ENCODE measurements around the gene NUDT21. TPM values are rescaled to one million over a fixed set of nuclear protein-coding genes. Genes with fewer than 3 reads are reported as not detected.

The NUDT21 gene
- total and polyA plus RNA-seq, 10 of the 15 experiments (the other 5 are each of a cell fraction or from before 2014, with no cell fraction given), result 70.1 to 229 (median 127) TPM

DNA sequence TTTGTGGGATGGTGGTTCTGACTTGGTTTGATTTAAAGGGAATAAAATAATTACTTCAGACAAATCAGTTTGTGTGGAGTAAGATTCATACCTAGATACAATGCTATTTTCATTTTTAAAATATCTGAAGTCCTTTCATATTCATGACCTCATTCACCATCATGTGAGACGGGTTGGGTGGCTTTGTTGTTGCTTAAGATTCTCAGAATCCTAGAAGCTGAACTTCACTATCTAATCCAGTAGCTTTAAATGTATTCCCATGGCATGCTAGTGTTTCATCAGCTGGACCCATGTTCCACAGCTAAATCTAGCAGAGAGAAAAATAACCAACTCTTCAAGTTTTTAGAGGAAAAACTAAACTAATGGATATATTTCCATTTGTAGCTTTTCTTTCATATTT is 23.0 kb downstream of the NUDT21 start:
- H2AFZ ChIP-seq (ENCODE audit: control insufficient read depth, low read depth, low read length), result no peak overlapping the region
- 28% methylated on average over 1 of the region's 1 CpG for WGBS (ENCODE audit: insufficient coverage, insufficient replicate concordance, low lambda C conversion rate, missing lambda C conversion rate)
- SMC1A ChIA-PET (ENCODE audit: uncharacterized antibody, unreplicated experiment), result interaction anchor here (1.0 to 1.3 kb wide), 3 partner anchors 23 to 42 kb away, joined by 3 to 4 read pairs (median 3); partner anchors contain the start of genes NUDT21 and OGFOD1
- no peak overlapping the region for H3K4me3 ChIP-seq
- no peaks in the 10 kb centered on the region for H3K9me3 ChIP-seq (replicated peaks; ENCODE audit: control insufficient read depth, insufficient read depth, low read length)
- TF ChIP-seq, protein P1, sequence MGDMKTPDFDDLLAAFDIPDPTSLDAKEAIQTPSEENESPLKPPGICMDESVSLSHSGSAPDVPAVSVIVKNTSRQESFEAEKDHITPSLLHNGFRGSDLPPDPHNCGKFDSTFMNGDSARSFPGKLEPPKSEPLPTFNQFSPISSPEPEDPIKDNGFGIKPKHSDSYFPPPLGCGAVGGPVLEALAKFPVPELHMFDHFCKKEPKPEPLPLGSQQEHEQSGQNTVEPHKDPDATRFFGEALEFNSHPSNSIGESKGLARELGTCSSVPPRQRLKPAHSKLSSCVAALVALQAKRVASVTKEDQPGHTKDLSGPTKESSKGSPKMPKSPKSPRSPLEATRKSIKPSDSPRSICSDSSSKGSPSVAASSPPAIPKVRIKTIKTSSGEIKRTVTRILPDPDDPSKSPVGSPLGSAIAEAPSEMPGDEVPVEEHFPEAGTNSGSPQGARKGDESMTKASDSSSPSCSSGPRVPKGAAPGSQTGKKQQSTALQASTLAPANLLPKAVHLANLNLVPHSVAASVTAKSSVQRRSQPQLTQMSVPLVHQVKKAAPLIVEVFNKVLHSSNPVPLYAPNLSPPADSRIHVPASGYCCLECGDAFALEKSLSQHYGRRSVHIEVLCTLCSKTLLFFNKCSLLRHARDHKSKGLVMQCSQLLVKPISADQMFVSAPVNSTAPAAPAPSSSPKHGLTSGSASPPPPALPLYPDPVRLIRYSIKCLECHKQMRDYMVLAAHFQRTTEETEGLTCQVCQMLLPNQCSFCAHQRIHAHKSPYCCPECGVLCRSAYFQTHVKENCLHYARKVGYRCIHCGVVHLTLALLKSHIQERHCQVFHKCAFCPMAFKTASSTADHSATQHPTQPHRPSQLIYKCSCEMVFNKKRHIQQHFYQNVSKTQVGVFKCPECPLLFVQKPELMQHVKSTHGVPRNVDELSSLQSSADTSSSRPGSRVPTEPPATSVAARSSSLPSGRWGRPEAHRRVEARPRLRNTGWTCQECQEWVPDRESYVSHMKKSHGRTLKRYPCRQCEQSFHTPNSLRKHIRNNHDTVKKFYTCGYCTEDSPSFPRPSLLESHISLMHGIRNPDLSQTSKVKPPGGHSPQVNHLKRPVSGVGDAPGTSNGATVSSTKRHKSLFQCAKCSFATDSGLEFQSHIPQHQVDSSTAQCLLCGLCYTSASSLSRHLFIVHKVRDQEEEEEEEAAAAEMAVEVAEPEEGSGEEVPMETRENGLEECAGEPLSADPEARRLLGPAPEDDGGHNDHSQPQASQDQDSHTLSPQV (IDR thresholded peaks at IDR 0.05), result no peak
- no peak for TF ChIP-seq CHD4 (IDR thresholded peaks at IDR 0.05)
- TF ChIP-seq FOS (IDR thresholded peaks at IDR 0.05; ENCODE audit: borderline replicate concordance, extremely low read depth, insufficient read length), result no peak
- no peak for TF ChIP-seq USF2 (IDR thresholded peaks at IDR 0.05; ENCODE audit: borderline replicate concordance, low read depth, low read length)
- TF ChIP-seq BMI1 (IDR thresholded peaks at IDR 0.05; ENCODE audit: borderline replicate concordance), result no peak
- TF ChIP-seq NR2C1 (IDR thresholded peaks at IDR 0.05), result no peak
- no peak for TF ChIP-seq TCF12 (IDR thresholded peaks at IDR 0.05; ENCODE audit: low read depth, low read length)
- no peak for TF ChIP-seq ETV6 (conservative IDR thresholded peaks at IDR 0.05 in 1 of 2, IDR thresholded peaks at IDR 0.05 in 1 of 2; ENCODE audit: borderline replicate concordance in 1 of 2, low read depth in 1 of 2)
- TF ChIP-seq SRF (IDR thresholded peaks at IDR 0.05; ENCODE audit: low read depth in 2 of 2, low read length in 2 of 2), result no peak
- TF ChIP-seq, protein P2, sequence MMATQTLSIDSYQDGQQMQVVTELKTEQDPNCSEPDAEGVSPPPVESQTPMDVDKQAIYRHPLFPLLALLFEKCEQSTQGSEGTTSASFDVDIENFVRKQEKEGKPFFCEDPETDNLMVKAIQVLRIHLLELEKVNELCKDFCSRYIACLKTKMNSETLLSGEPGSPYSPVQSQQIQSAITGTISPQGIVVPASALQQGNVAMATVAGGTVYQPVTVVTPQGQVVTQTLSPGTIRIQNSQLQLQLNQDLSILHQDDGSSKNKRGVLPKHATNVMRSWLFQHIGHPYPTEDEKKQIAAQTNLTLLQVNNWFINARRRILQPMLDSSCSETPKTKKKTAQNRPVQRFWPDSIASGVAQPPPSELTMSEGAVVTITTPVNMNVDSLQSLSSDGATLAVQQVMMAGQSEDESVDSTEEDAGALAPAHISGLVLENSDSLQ (IDR thresholded peaks at IDR 0.05), result no peak
- TF ChIP-seq HDAC2 (IDR thresholded peaks at IDR 0.05), result no peak
- TF ChIP-seq CBFB (IDR thresholded peaks at IDR 0.05; ENCODE audit: low read depth), result no peak
- TF ChIP-seq CREM (IDR thresholded peaks at IDR 0.05; ENCODE audit: low read depth), result no peak
- no peak for TF ChIP-seq NR2F1 (conservative IDR thresholded peaks at IDR 0.05)
- TF ChIP-seq NBN (IDR thresholded peaks at IDR 0.05), result no peak
- TF ChIP-seq FOXM1 (IDR thresholded peaks at IDR 0.05; ENCODE audit: low read depth, low read length), result no peak
- no peak for TF ChIP-seq ZNF274 (IDR thresholded peaks at IDR 0.05; ENCODE audit: insufficient read depth, insufficient read length)
- TF ChIP-seq NR2C2 (IDR thresholded peaks at IDR 0.05; ENCODE audit: borderline replicate concordance, control insufficient read depth, insufficient read length, low read depth), result no peak
- H4K20me1 ChIP-seq (ENCODE audit: control insufficient read depth, insufficient read depth), result no peaks in the 10 kb centered on the region
- H3K9ac ChIP-seq (ENCODE audit: control insufficient read depth, insufficient read depth, low read length), result no peak overlapping the region
- in situ Hi-C loops (cut with MboI) (no loop called here), intact Hi-C loops (cut with micrococcal nuclease; ENCODE audit: unreplicated experiment) (no loop called here)
- H3K79me2 ChIP-seq (ENCODE audit: control insufficient read depth, insufficient read depth, low read length), result peaks cover 20% of the 10 kb centered on the region
- POLR2A ChIA-PET, result interaction anchor here (1.2 kb wide), 1 partner anchor 19 kb away, joined by 4 read pairs; no protein-coding TSS in a partner anchor
- ATAC-seq (no peak), DNase-seq (ENCODE audit: low read depth, low spot score) (no peak), FAIRE-seq (no peak)
- peaks cover 0 to 6% of the 10 kb centered on the region in 2 experiments; a peak in 1 of 4 replicates for H3K36me3 ChIP-seq (ENCODE audit: control insufficient read depth in 2 of 2, insufficient read depth in 2 of 2, low read length in 1 of 2)
- BruUV-seq (replicated peaks), result no TSS peak
- no peak overlapping the region for H3K4me2 ChIP-seq (ENCODE audit: control insufficient read depth, insufficient read depth)
- RAD21 ChIA-PET (ENCODE audit: unreplicated experiment), result no interaction called here
- CTCF ChIA-PET, result interaction anchor here (1.0 to 2.5 kb wide), 4 partner anchors 10 to 255 kb away, joined by 3 to 9 read pairs (median 4); no protein-coding TSS in a partner anchor
- H3K4me1 ChIP-seq (ENCODE audit: control insufficient read depth, insufficient read depth, low read length), result no peaks in the 10 kb centered on the region
- no peak overlapping the region for H3K27ac ChIP-seq (ENCODE audit: control insufficient read depth, insufficient read depth)
- H3K27me3 ChIP-seq (replicated peaks in 1 of 2; ENCODE audit: control insufficient read depth in 2 of 2, insufficient read depth in 2 of 2, low read length in 1 of 2), result no peaks in the 10 kb centered on the region

Measured in GM12878 (cell line).